GM18858 (cell line): ENCODE results near the gene GIPC3.

Experiments used
- ATAC-seq: cut with Tn5 transposase; IDR thresholded peaks from one replicate; pipeline ENCODE4 v1.9.1; 2021; ENCODE audit not compliant: unreplicated experiment

GIPC3 gene

GRCh38 chr19:3604227-3604986 lies 19.1 kb downstream of the GIPC3 start:
- no peak for ATAC-seq

GRCh38 chr19:3604987-3605343 lies 19.7 kb downstream of the GIPC3 start:
- ATAC-seq: no peak

- ATAC-seq: no peak
These were observed 20.1 kb downstream of the GIPC3 start for GRCh38 chr19:3605361-3605760.

GRCh38 chr19:3605770-3606169 lies 20.5 kb downstream of the GIPC3 start:
- no peak for ATAC-seq

- no peak for ATAC-seq
These were observed 21.0 kb downstream of the GIPC3 start for GRCh38 chr19:3606174-3606689.

GRCh38 chr19:3606690-3607289 lies 21.5 kb downstream of the GIPC3 start, which contains the start of gene TBXA2R:
TSS of gene TBXA2R (minus strand) at chr19:3606875. CDS start at chr19:3600634, 6,241 bp downstream.
- no peak for ATAC-seq

- no peak for ATAC-seq
These were observed 22.2 kb downstream of the GIPC3 start for GRCh38 chr19:3607303-3608078.

GRCh38 chr19:3608079-3608641 lies 22.9 kb downstream of the GIPC3 start:
- no peak for ATAC-seq

GRCh38 chr19:3608750-3609322 lies 23.6 kb downstream of the GIPC3 start:
- ATAC-seq: no peak

GRCh38 chr19:3609779-3610719 lies 24.8 kb downstream of the GIPC3 start:
- no peak for ATAC-seq

- no peak for ATAC-seq
These were observed 25.8 kb downstream of the GIPC3 start for GRCh38 chr19:3610745-3611717.

GRCh38 chr19:3611841-3612240 lies 26.6 kb downstream of the GIPC3 start:
- no peak for ATAC-seq

- ATAC-seq: no peak
These were observed 27.1 kb downstream of the GIPC3 start for GRCh38 chr19:3612330-3612729.

- no peak for ATAC-seq
These were observed 27.8 kb downstream of the GIPC3 start for GRCh38 chr19:3612901-3613741.

GRCh38 chr19:3613818-3614661 lies 28.8 kb downstream of the GIPC3 start:
- ATAC-seq: no peak

GRCh38 chr19:3614858-3615505 lies 29.7 kb downstream of the GIPC3 start:
- ATAC-seq: no peak
